B cell (primary cell): ENCODE measurements around the gene CD6.

Experiments
- EZH2 ChIP-seq: IDR thresholded peaks from 2 replicates; pipeline ENCODE4 v1.6.1; 2012; ENCODE audit warnings: borderline replicate concordance, low read depth, mild to moderate bottlenecking, moderate library complexity, low read length; ENCODE audit not compliant: insufficient read depth, poor library complexity, severe bottlenecking
- TF ChIP-seq, protein P1 (sequence below): fragments of 200-600 bp; IDR thresholded peaks from one replicate; pipeline ENCODE4 v1.8.0; 2022; ENCODE audit warnings: antibody characterized with exemption, mild to moderate bottlenecking

GRCh38 chr11:61069427-61069826 lies 97.9 kb downstream of the CD6 start:
- TF ChIP-seq, protein P1, sequence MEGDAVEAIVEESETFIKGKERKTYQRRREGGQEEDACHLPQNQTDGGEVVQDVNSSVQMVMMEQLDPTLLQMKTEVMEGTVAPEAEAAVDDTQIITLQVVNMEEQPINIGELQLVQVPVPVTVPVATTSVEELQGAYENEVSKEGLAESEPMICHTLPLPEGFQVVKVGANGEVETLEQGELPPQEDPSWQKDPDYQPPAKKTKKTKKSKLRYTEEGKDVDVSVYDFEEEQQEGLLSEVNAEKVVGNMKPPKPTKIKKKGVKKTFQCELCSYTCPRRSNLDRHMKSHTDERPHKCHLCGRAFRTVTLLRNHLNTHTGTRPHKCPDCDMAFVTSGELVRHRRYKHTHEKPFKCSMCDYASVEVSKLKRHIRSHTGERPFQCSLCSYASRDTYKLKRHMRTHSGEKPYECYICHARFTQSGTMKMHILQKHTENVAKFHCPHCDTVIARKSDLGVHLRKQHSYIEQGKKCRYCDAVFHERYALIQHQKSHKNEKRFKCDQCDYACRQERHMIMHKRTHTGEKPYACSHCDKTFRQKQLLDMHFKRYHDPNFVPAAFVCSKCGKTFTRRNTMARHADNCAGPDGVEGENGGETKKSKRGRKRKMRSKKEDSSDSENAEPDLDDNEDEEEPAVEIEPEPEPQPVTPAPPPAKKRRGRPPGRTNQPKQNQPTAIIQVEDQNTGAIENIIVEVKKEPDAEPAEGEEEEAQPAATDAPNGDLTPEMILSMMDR: no peak
- no peak for TF ChIP-seq EZH2
